Tibial nerve (tissue), 4 donors: ENCODE data around the gene SMARCAD1.
"Not testable (repeated sequence)": the region's sequence is repeated elsewhere in the genome, so short reads cannot be mapped to it uniquely, and the experiment has no call there.

ENCODE experiments used
- CTCF ChIP-seq, 5 experiments: fragments of 200-600 bp in 3 of 5; fragments of 450-650 bp in 2 of 5; sonication (generic) in 3 of 5; IDR thresholded peaks; one replicate each; pipeline ENCODE4 v1.5.1; 2016 to 2019; ENCODE audit warnings: antibody characterized with exemption in 5 of 5, mild to moderate bottlenecking in 3 of 5, moderate library complexity in 2 of 5
- EP300 ChIP-seq, 2 donors: sonication (generic); formaldehyde crosslinking; IDR thresholded peaks; one replicate each; pipeline ENCODE4 v1.6.1; 2017; ENCODE audit warnings: antibody characterized with exemption in 2 of 2, mild to moderate bottlenecking in 1 of 2
- POLR2A ChIP-seq, 2 donors: fragments of 450-650 bp; IDR thresholded peaks; one replicate each; pipeline ENCODE4 v1.6.1; 2017; ENCODE audit warnings: antibody characterized with exemption in 2 of 2, mild to moderate bottlenecking in 2 of 2, moderate library complexity in 2 of 2

- not testable (repeated sequence) for TF ChIP-seq POLR2A, CTCF, EP300 (IDR thresholded peaks at IDR 0.05)
Measured at GRCh38 chr4:94293981-94294380, 86.3 kb downstream of the SMARCAD1 start.
